H9 (cell line): Measurements from ENCODE around the gene OGA. TPM values are rescaled to one million over a fixed set of nuclear protein-coding genes. Genes with fewer than 3 reads are reported as not detected.

Source experiments
- DNase-seq: peaks from one replicate; pipeline ENCODE4 v3.0.0-alpha.2; 2017
- H2AFZ ChIP-seq: one replicate; pipeline ENCODE4 v1.6.1; 2013; ENCODE audit warnings: mild to moderate bottlenecking, low read length, control low read depth, moderate library complexity
- H2AK5ac ChIP-seq: 2 replicates; pipeline ENCODE4 v1.6.1; 2013; ENCODE audit warnings: low read length, control low read depth, mixed read lengths; ENCODE audit not compliant: insufficient read length
- H2BK120ac ChIP-seq: one replicate; pipeline ENCODE4 v1.6.1; 2013; ENCODE audit warnings: low read depth, mild to moderate bottlenecking, low read length, control low read depth, inconsistent platforms; ENCODE audit not compliant: poor library complexity, severe bottlenecking
- H2BK12ac ChIP-seq: 2 replicates; pipeline ENCODE4 v1.6.1; 2013; ENCODE audit warnings: low read length, control low read depth, mixed read lengths, low read depth; ENCODE audit not compliant: insufficient read length
- H2BK15ac ChIP-seq: 2 replicates; pipeline ENCODE4 v1.6.1; 2013; ENCODE audit warnings: low read depth, low read length, control low read depth
- H2BK20ac ChIP-seq: one replicate; pipeline ENCODE4 v1.6.1; 2013; ENCODE audit warnings: low read depth, mild to moderate bottlenecking, low read length, control low read depth, inconsistent platforms; ENCODE audit not compliant: poor library complexity, severe bottlenecking
- H2BK5ac ChIP-seq: 2 replicates; pipeline ENCODE4 v1.6.1; 2013; ENCODE audit warnings: low read length, control low read depth, mixed read lengths; ENCODE audit not compliant: insufficient read length
- H3K14ac ChIP-seq: 2 replicates; pipeline ENCODE4 v1.6.1; 2013; ENCODE audit warnings: low read length, control low read depth; ENCODE audit not compliant: insufficient read depth
- H3K18ac ChIP-seq: 2 replicates; pipeline ENCODE4 v1.6.1; 2013; ENCODE audit warnings: low read depth, mild to moderate bottlenecking, mixed read lengths, low read length, control low read depth; ENCODE audit not compliant: insufficient read length
- H3K23ac ChIP-seq: 2 replicates; pipeline ENCODE4 v1.6.1; 2013; ENCODE audit warnings: low read length, control low read depth, mixed read lengths, low read depth; ENCODE audit not compliant: insufficient read length
- H3K23me2 ChIP-seq: 2 replicates; pipeline ENCODE4 v1.6.1; 2013; ENCODE audit warnings: low read depth, mild to moderate bottlenecking, mixed read lengths, low read length, control low read depth; ENCODE audit not compliant: insufficient read length, poor library complexity, severe bottlenecking
- H3K27ac ChIP-seq: 2 replicates; pipeline ENCODE4 v1.5.1; 2013; ENCODE audit warnings: low read length, control low read depth, mixed read lengths, low read depth; ENCODE audit not compliant: insufficient read length
- H3K27me3 ChIP-seq: 2 replicates; pipeline ENCODE4 v1.6.1; 2013; ENCODE audit warnings: low read length, control low read depth, inconsistent platforms; ENCODE audit not compliant: insufficient read depth
- H3K4ac ChIP-seq: 2 replicates; pipeline ENCODE4 v1.6.1; 2013; ENCODE audit warnings: low read depth, mild to moderate bottlenecking, control low read depth, inconsistent platforms, low read length, moderate library complexity
- H3K4me1 ChIP-seq: 2 replicates; pipeline ENCODE4 v1.6.1; 2013; ENCODE audit warnings: low read length, control low read depth, inconsistent platforms; ENCODE audit not compliant: insufficient read depth
- H3K4me2 ChIP-seq: 2 replicates; pipeline ENCODE4 v1.6.1; 2013; ENCODE audit warnings: low read length, control low read depth, mixed read lengths; ENCODE audit not compliant: insufficient read length, insufficient read depth
- H3K56ac ChIP-seq: 2 replicates; pipeline ENCODE4 v1.6.1; 2013; ENCODE audit warnings: low read depth, mild to moderate bottlenecking, mixed read lengths, low read length, control low read depth; ENCODE audit not compliant: insufficient read length
- H3K79me1 ChIP-seq: 2 replicates; pipeline ENCODE4 v1.6.1; 2013; ENCODE audit warnings: low read depth, mild to moderate bottlenecking, moderate library complexity, low read length, control low read depth, inconsistent platforms; ENCODE audit not compliant: insufficient read depth, poor library complexity, severe bottlenecking
- H3K79me2 ChIP-seq: 2 replicates; pipeline ENCODE4 v1.6.1; 2013; ENCODE audit warnings: low read length, control low read depth, inconsistent platforms; ENCODE audit not compliant: insufficient read depth
- H3K9ac ChIP-seq: 2 replicates; pipeline ENCODE4 v1.6.1; 2013; ENCODE audit warnings: low read length, control low read depth, mixed read lengths; ENCODE audit not compliant: insufficient read length; ENCODE audit errors: extremely low read depth
- H3K9me3 ChIP-seq: one replicate; pipeline ENCODE4 v1.6.1; 2013; ENCODE audit warnings: low read depth, low read length, inconsistent platforms; ENCODE audit not compliant: control insufficient read depth
- H3T11ph ChIP-seq: one replicate; pipeline ENCODE4 v1.6.1; 2013; ENCODE audit warnings: mild to moderate bottlenecking, low read length, control low read depth, inconsistent platforms
- H4K20me1 ChIP-seq: one replicate; pipeline ENCODE4 v1.6.1; 2013; ENCODE audit not compliant: control insufficient read depth, insufficient read length, insufficient read depth
- H4K5ac ChIP-seq: 2 replicates; pipeline ENCODE4 v1.6.1; 2013; ENCODE audit warnings: low read depth, mild to moderate bottlenecking, mixed read lengths, low read length, control low read depth; ENCODE audit not compliant: insufficient read length
- H4K8ac ChIP-seq: replicated peaks from 2 replicates; pipeline ENCODE4 v1.6.1; 2013; ENCODE audit warnings: low read length, control low read depth, mixed read lengths, low read depth; ENCODE audit not compliant: insufficient read length
- H4K91ac ChIP-seq: 2 replicates; pipeline ENCODE4 v1.6.1; 2013; ENCODE audit warnings: low read depth, mild to moderate bottlenecking, moderate library complexity, mixed read lengths, low read length, control low read depth; ENCODE audit not compliant: insufficient read length
- H3K27ac Mint-ChIP-seq, 3 experiments: 2 replicates in 2 of 3; 3 replicates in 1 of 3; pipeline ENCODE4 v1.8.0; 2020 to 2021; ENCODE audit warnings: mixed read lengths in 3 of 3, mild to moderate bottlenecking in 1 of 3, moderate library complexity in 1 of 3
- H3K27me3 Mint-ChIP-seq: 2 replicates; pipeline ENCODE4 v1.8.0; 2021; ENCODE audit warnings: low read depth, mild to moderate bottlenecking, moderate library complexity, mixed read lengths
- H3K36me3 Mint-ChIP-seq, 3 experiments: 2 replicates in 2 of 3; 3 replicates in 1 of 3; pipeline ENCODE4 v1.8.0; 2020 to 2021; ENCODE audit warnings: low read depth in 3 of 3, mixed read lengths in 3 of 3; ENCODE audit not compliant: insufficient read depth in 1 of 3
- H3K4me1 Mint-ChIP-seq, 2 experiments: 2 replicates each; pipeline ENCODE4 v1.8.0; 2020; ENCODE audit warnings: mixed read lengths in 2 of 2
- H3K4me3 Mint-ChIP-seq, 2 experiments: 2 replicates in 1 of 2; 3 replicates in 1 of 2; pipeline ENCODE4 v1.8.0; 2020 to 2021; ENCODE audit warnings: mild to moderate bottlenecking in 2 of 2, mixed read lengths in 2 of 2, moderate library complexity in 1 of 2
- H3K9me3 Mint-ChIP-seq, 2 experiments: 2 replicates in 1 of 2; 3 replicates in 1 of 2; pipeline ENCODE4 v1.8.0; 2020; ENCODE audit warnings: mild to moderate bottlenecking in 2 of 2, mixed read lengths in 2 of 2, moderate library complexity in 1 of 2
- WGBS: extraction: QIAGEN DNeasy Blood & Tissue Kit; methylation state at CpG from one replicate; pipeline ENCODE4 v1.1.7; 2013; ENCODE audit warnings: missing lambda C conversion rate, low lambda C conversion rate, mixed read lengths; ENCODE audit not compliant: insufficient read length; ENCODE audit errors: extremely low coverage; 5-methylcytosine and 5-hydroxymethylcytosine counted together
- total RNA-seq: library from RNA; stranded (reverse); gene quantifications from 2 replicates; pipeline ENCODE4 v1.2.1, GENCODE V29; 2021
- TF ChIP-seq, protein P1 (sequence below): fragments of 200-600 bp; sonication (generic); conservative IDR thresholded peaks from 3 replicates; pipeline ENCODE4 v1.8.0; 2021; ENCODE audit warnings: antibody characterized with exemption, mild to moderate bottlenecking

Gene OGA
- total RNA-seq, 1 experiment from 2014 or later: 125 TPM

DNA sequence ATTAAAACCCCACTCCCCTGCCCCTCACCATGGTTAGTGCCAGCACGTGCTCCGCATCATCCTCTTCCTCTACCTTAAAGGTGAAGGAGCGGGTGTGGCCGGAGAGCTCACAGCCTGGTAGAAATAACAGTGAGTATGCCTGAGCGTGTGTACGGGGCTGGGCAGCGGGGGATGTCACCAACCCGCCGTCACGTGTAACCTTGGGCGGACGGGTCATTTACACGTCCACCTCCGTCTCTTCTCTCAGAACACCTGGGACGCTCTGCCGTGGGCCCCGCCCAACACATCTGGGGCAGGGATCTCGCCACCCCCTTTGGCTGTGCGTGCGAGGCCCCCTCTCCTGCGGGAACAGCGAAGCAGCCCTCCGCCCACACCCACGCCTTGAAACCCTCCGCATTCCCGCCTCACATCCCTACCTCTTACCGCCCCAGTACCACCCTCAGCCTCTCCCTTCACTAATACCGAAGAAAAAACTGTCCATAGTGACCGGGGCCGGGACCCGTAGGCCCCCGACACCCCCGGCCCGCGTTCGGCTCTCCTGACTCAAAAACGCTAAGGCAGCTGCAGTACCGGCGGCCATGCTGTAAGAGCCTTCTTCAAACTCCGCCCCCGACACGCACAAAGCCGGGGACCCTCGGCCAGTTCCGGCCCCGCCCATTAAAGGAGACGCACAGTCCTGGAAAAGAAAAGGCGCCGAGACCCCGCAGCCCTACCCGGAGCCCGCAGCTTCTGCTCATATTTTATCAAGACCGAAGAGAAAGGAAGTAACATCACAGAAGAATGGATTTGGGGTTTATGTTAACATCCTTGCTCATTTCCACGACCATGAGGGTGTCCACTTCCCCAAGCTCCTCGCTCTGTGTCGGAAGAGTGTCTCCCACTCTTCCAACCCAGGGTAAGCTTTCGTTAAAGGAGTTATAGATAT, 35.2 kb downstream of the OGA start, which contains the start of gene NPM3:
Gene NPM3 (minus strand): TSS at position 636 of the 925 bp plus-strand sequence. CDS start 56 bp downstream, at position 580.
- Histone ChIP-seq H4K8ac (no peak within 1 kb of the TSS), H4K91ac (no peak within 1 kb of the TSS), H3K9me3 (no peaks in the 10 kb centered on the region), H3K4me1 (peaks cover 5% of the 10 kb centered on the region; the same call in 1 of the 2 replicates), H3K18ac (peak within 1 kb of the TSS; percentile 72), H2BK20ac (no peak within 1 kb of the TSS), H2BK15ac (no peak within 1 kb of the TSS; the same call in 1 of the 2 replicates), H3K56ac (no peak within 1 kb of the TSS), H3K27me3 (peaks cover 5% of the 10 kb centered on the region; the same call in 1 of the 2 replicates), H2BK5ac (no peak within 1 kb of the TSS), H2BK120ac (no peak within 1 kb of the TSS), H3K4me2 (peak within 1 kb of the TSS; percentile 98), H4K5ac (peak within 1 kb of the TSS; percentile 80), H3K14ac (peak within 1 kb of the TSS; percentile 66), H3K23me2 (peaks cover 26% of the 10 kb centered on the region), H3K4ac (no peak within 1 kb of the TSS), H3T11ph (no peak within 1 kb of the TSS), H3K79me1 (no peaks in the 10 kb centered on the region), H3K79me2 (peaks cover 2% of the 10 kb centered on the region; the same call in 1 of the 2 replicates), H2BK12ac (no peak within 1 kb of the TSS), H3K23ac (no peak within 1 kb of the TSS), H4K20me1 (peaks cover 2% of the 10 kb centered on the region), H2AFZ (no peak within 1 kb of the TSS), H2AK5ac (no peak within 1 kb of the TSS), H3K27ac (no peak within 1 kb of the TSS), H3K9ac (peak within 1 kb of the TSS; percentile 86)
- peaks cover 32 to 49% of the 10 kb centered on the region in 2 experiments for H3K4me1 Mint-ChIP-seq
- H3K36me3 Mint-ChIP-seq: peaks cover 13 to 34% (median 21%) of the 10 kb centered on the region in 3 experiments
- no CpG with 5 or more reads among the region's 57 CpGs for WGBS
- peak within 1 kb of the TSS; percentile 100 for H3K4me3 Mint-ChIP-seq
- no peaks in the 10 kb centered on the region; a peak in 1 of 5 replicates for H3K9me3 Mint-ChIP-seq
- peak; percentile 92 for DNase-seq
- TF ChIP-seq, protein P1, sequence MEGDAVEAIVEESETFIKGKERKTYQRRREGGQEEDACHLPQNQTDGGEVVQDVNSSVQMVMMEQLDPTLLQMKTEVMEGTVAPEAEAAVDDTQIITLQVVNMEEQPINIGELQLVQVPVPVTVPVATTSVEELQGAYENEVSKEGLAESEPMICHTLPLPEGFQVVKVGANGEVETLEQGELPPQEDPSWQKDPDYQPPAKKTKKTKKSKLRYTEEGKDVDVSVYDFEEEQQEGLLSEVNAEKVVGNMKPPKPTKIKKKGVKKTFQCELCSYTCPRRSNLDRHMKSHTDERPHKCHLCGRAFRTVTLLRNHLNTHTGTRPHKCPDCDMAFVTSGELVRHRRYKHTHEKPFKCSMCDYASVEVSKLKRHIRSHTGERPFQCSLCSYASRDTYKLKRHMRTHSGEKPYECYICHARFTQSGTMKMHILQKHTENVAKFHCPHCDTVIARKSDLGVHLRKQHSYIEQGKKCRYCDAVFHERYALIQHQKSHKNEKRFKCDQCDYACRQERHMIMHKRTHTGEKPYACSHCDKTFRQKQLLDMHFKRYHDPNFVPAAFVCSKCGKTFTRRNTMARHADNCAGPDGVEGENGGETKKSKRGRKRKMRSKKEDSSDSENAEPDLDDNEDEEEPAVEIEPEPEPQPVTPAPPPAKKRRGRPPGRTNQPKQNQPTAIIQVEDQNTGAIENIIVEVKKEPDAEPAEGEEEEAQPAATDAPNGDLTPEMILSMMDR: no peak
- H3K27ac Mint-ChIP-seq: peak within 1 kb of the TSS; percentile 96 to 99 (median 99)
- peaks cover 14% of the 10 kb centered on the region for H3K27me3 Mint-ChIP-seq
